Hepatocyte (in vitro differentiated cells): Measurements from ENCODE around the gene PLXND1. TPM values are rescaled to one million over a fixed set of nuclear protein-coding genes. Genes with fewer than 3 reads are reported as not detected.

ENCODE experiments used
- DNase-seq: peaks from one replicate; pipeline ENCODE4 v3.0.0-alpha.2; 2016; ENCODE audit warnings: low spot score
- H2AFZ ChIP-seq: fragments of 200-600 bp; sonication (generic); 2 replicates; pipeline ENCODE4 v1.6.0; 2016; ENCODE audit warnings: antibody characterized with exemption, mild to moderate bottlenecking
- H3K27ac ChIP-seq: fragments of 200-600 bp; sonication (generic); 2 replicates; pipeline ENCODE4 v1.5.1; 2016; ENCODE audit warnings: mild to moderate bottlenecking
- H3K27me3 ChIP-seq: fragments of 200-600 bp; sonication (generic); 2 replicates; pipeline ENCODE4 v1.6.1; 2016
- H3K36me3 ChIP-seq: fragments of 200-600 bp; sonication (generic); replicated peaks from 2 replicates; pipeline ENCODE4 v1.5.1; 2016; ENCODE audit warnings: low read depth; ENCODE audit not compliant: insufficient read depth
- H3K4me1 ChIP-seq: fragments of 200-600 bp; sonication (generic); 2 replicates; pipeline ENCODE4 v1.5.1; 2016; ENCODE audit warnings: mild to moderate bottlenecking, moderate library complexity; ENCODE audit not compliant: insufficient read depth
- H3K4me2 ChIP-seq: fragments of 200-600 bp; sonication (generic); 2 replicates; pipeline ENCODE4 v1.6.0; 2016
- H3K4me3 ChIP-seq: fragments of 200-600 bp; sonication (generic); 2 replicates; pipeline ENCODE4 v1.5.1; 2016; ENCODE audit warnings: mild to moderate bottlenecking
- H3K79me2 ChIP-seq: fragments of 200-600 bp; sonication (generic); 2 replicates; pipeline ENCODE4 v1.6.0; 2017; ENCODE audit warnings: mild to moderate bottlenecking
- H3K9me2 ChIP-seq: fragments of 200-600 bp; sonication (generic); replicated peaks from 2 replicates; pipeline ENCODE4 v1.6.0; 2017; ENCODE audit warnings: mild to moderate bottlenecking; ENCODE audit not compliant: insufficient read depth
- H3K9me3 ChIP-seq: fragments of 200-600 bp; sonication (generic); 2 replicates; pipeline ENCODE4 v1.5.1; 2016; ENCODE audit warnings: low read depth, mild to moderate bottlenecking
- H4K20me1 ChIP-seq: fragments of 200-600 bp; sonication (generic); 2 replicates; pipeline ENCODE4 v1.6.0; 2016; ENCODE audit warnings: mild to moderate bottlenecking; ENCODE audit not compliant: insufficient read depth, poor library complexity, severe bottlenecking
- EZH2 ChIP-seq: fragments of 200-600 bp; sonication (generic); IDR thresholded peaks from 2 replicates; pipeline ENCODE4 v1.6.1; 2016; ENCODE audit warnings: antibody characterized with exemption, mild to moderate bottlenecking, borderline replicate concordance
- EZH2phosphoT487 ChIP-seq: fragments of 200-600 bp; sonication (generic); IDR thresholded peaks from one replicate; pipeline ENCODE4 v1.6.1; 2018; ENCODE audit warnings: antibody characterized with exemption, mild to moderate bottlenecking, low read depth, moderate library complexity; ENCODE audit not compliant: unreplicated experiment, severe bottlenecking
- WGBS: methylation state at CpG from one replicate; pipeline ENCODE4 v1.1.6; 2016; ENCODE audit warnings: low lambda C conversion rate; ENCODE audit errors: missing lambda C conversion rate; 5-methylcytosine and 5-hydroxymethylcytosine counted together
- polyA plus RNA-seq: library from polyadenylated mRNA; unstranded; fragments of >200 nt; fragmentation: Nextera tagmentation; extraction: Ambion mirVana; gene quantifications from 2 replicates; pipeline ENCODE4 v1.2.1, GENCODE V29; 2016
- total RNA-seq: library from RNA; depleted of rRNA; stranded (reverse); fragments of >200 nt; gene quantifications from 2 replicates; pipeline ENCODE4 v1.2.3, GENCODE V29; 2014
- TF ChIP-seq, protein P1 (sequence below): fragments of 200-600 bp; sonication (generic); IDR thresholded peaks from 2 replicates; pipeline ENCODE4 v1.5.1; 2016; ENCODE audit warnings: antibody characterized with exemption, mild to moderate bottlenecking; ENCODE audit not compliant: poor library complexity

The PLXND1 gene
- total and polyA plus RNA-seq, 2 experiments from 2014 or later: 36.3 to 45.3 TPM

- Histone ChIP-seq H3K4me3 (no peak overlapping the region), H3K27me3 (peaks cover 7% of the 10 kb centered on the region), H4K20me1 (no peaks in the 10 kb centered on the region), H3K36me3 (no peaks in the 10 kb centered on the region), H3K79me2 (peaks cover 7% of the 10 kb centered on the region), H3K9me3 (no peaks in the 10 kb centered on the region), H3K4me1 (peaks cover 18% of the 10 kb centered on the region), H3K4me2 (no peak overlapping the region), H3K9me2 (no peaks in the 10 kb centered on the region), H2AFZ (no peak overlapping the region), H3K27ac (no peak overlapping the region)
- TF ChIP-seq EZH2 (no peak), EZH2phosphoT487 (no peak)
- TF ChIP-seq, protein P1, sequence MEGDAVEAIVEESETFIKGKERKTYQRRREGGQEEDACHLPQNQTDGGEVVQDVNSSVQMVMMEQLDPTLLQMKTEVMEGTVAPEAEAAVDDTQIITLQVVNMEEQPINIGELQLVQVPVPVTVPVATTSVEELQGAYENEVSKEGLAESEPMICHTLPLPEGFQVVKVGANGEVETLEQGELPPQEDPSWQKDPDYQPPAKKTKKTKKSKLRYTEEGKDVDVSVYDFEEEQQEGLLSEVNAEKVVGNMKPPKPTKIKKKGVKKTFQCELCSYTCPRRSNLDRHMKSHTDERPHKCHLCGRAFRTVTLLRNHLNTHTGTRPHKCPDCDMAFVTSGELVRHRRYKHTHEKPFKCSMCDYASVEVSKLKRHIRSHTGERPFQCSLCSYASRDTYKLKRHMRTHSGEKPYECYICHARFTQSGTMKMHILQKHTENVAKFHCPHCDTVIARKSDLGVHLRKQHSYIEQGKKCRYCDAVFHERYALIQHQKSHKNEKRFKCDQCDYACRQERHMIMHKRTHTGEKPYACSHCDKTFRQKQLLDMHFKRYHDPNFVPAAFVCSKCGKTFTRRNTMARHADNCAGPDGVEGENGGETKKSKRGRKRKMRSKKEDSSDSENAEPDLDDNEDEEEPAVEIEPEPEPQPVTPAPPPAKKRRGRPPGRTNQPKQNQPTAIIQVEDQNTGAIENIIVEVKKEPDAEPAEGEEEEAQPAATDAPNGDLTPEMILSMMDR: no peak
- WGBS: 65% methylated on average over 3 of the region's 3 CpGs
- DNase-seq: no peak
These were observed 3.2 kb upstream of the PLXND1 start for GRCh38 chr3:129609591-129610182.

DNA sequence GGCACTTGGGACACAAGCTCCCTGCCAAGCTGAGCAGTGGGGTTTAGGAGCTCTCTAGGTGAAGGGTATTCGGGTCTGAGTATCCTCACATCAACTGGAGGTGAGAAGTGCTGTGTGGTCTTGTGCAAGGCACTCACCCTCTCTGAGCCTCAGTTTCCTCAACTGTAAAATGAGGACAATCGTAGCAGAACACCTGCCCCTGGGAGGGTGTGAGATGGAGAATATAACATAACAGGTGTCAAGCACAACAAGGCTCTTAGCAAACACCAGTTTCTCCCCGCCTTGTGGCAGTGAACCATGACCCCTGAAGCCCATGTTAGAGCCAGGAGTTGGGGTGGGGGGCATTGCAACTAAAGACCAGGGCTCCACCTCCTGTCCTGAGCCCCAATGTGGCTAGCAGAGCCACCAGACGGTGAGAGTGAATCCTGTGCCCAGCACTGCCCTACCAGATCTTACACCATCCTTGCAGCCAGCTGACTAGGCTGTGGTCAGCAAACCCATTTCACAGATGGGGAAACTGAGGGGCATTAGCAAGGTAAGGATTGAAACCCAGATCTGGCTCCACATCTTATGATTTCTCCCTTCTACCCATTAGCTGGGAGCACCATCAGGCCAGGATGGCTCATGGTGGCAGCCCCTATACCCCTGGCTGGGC is 2.6 kb upstream of the PLXND1 start:
- peaks cover 11% of the 10 kb centered on the region for H3K79me2 ChIP-seq
- H3K27ac ChIP-seq: no peak overlapping the region
- H4K20me1 ChIP-seq: peaks cover 5% of the 10 kb centered on the region
- 85% methylated on average over 4 of the region's 4 CpGs for WGBS
- no peaks in the 10 kb centered on the region for H3K36me3 ChIP-seq
- DNase-seq: no peak
- H3K9me2 ChIP-seq: no peaks in the 10 kb centered on the region
- H3K4me2 ChIP-seq: no peak overlapping the region
- H3K4me1 ChIP-seq: peaks cover 18% of the 10 kb centered on the region
- H3K4me3 ChIP-seq: no peak overlapping the region
- peaks cover 12% of the 10 kb centered on the region for H3K27me3 ChIP-seq
- TF ChIP-seq, protein P1: no peak
- TF ChIP-seq EZH2: no peak
- no peak for TF ChIP-seq EZH2phosphoT487
- H3K9me3 ChIP-seq: no peaks in the 10 kb centered on the region
- no peak overlapping the region for H2AFZ ChIP-seq

DNA sequence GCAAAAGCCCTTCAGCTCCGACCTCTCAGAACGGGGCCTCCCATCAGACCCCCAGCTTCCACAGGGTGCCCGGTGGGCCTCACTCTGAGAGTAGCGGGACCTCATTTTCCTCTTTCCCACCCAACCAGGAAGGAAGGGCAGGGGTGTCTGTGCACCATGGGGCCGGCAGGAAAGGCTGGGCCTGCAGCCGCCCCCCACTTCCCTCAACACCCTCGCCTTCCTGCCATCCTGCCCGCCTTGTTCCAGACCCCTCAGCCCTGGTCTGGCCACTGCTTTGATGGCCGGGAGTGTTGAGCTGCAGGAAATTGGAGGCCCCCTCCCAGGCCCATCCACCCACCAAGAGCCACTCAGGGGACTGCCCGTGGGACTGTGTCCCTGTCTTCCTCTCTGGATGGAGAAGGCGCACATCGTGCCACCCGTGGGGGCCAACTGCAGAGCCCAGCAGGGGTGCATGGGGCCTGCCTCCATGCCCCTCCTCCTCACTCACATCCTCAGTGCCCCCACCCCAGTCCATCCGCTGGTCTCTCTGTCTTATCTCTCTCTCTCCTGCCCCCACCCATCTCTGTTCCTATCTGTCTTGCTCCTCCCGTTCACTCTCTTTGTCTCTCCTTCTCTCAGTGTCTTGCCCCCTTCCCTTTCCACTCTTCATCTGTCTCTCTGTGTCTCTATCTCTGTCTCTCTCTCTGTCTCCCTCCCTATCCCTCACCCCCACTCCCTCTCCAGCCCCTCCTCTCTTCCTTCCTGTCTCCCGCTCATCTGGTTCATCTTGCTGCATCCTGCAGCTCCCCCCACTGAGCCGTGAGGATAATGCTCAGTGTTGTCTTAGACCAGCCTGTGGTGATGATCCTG is 1.8 kb upstream of the PLXND1 start:
- H3K36me3 ChIP-seq: no peaks in the 10 kb centered on the region
- no peak overlapping the region for H3K27ac ChIP-seq
- no peak for TF ChIP-seq EZH2phosphoT487
- TF ChIP-seq, protein P1: peak; percentile 46
- peak; percentile 44 for DNase-seq
- WGBS: 66% methylated on average over 16 of the region's 17 CpGs
- no peaks in the 10 kb centered on the region for H3K9me2 ChIP-seq
- peaks cover 12% of the 10 kb centered on the region for H3K27me3 ChIP-seq
- peaks cover 7% of the 10 kb centered on the region for H4K20me1 ChIP-seq
- H3K4me3 ChIP-seq: no peak overlapping the region
- peaks cover 24% of the 10 kb centered on the region for H3K4me1 ChIP-seq
- H3K79me2 ChIP-seq: peaks cover 11% of the 10 kb centered on the region
- no peak overlapping the region for H2AFZ ChIP-seq
- no peak overlapping the region for H3K4me2 ChIP-seq
- no peaks in the 10 kb centered on the region for H3K9me3 ChIP-seq
